AG10803 (cell line): Measurements from ENCODE around the gene IRAG1.

Source experiments
- DNase-seq: peaks from one replicate; pipeline ENCODE4 v3.0.0; 2010; ENCODE audit warnings: low read depth
- H3K4me3 ChIP-seq: 2 replicates; pipeline ENCODE4 v1.5.1; 2011; ENCODE audit warnings: mild to moderate bottlenecking, low read length, control low read depth
- CTCF ChIP-seq: conservative IDR thresholded peaks from 2 replicates; pipeline ENCODE4 v1.5.1; 2011; ENCODE audit warnings: mild to moderate bottlenecking, low read length, control low read depth, inconsistent platforms

IRAG1 gene

GRCh38 chr11:10728154-10728553 is 34.6 kb upstream of the IRAG1 start:
- no peak for DNase-seq
- H3K4me3 ChIP-seq, result no peak overlapping the region
- TF ChIP-seq CTCF, result no peak

- H3K4me3 ChIP-seq, result no peak overlapping the region
- no peak for TF ChIP-seq CTCF
- peak; percentile 81 for DNase-seq
Observed at GRCh38 chr11:10727146-10727851, 33.7 kb upstream of the IRAG1 start.

- TF ChIP-seq CTCF, result no peak
Observed at GRCh38 chr11:10725907-10726253, 32.3 kb upstream of the IRAG1 start.

GRCh38 chr11:10725114-10725906 is 31.8 kb upstream of the IRAG1 start:
- peak; percentile 86 for DNase-seq
- no peak for TF ChIP-seq CTCF
- H3K4me3 ChIP-seq, result no peak overlapping the region

More at GRCh38 chr11:10725907-10726253, 32.3 kb upstream of the IRAG1 start:
- DNase-seq, result no peak
- no peak overlapping the region for H3K4me3 ChIP-seq

GRCh38 chr11:10722307-10722706 is 28.8 kb upstream of the IRAG1 start:
- no peak for DNase-seq
- no peak for TF ChIP-seq CTCF
- no peak overlapping the region for H3K4me3 ChIP-seq

GRCh38 chr11:10720881-10721376 is 27.4 kb upstream of the IRAG1 start:
- H3K4me3 ChIP-seq, result no peak overlapping the region
- TF ChIP-seq CTCF, result no peak
- no peak for DNase-seq

GRCh38 chr11:10719616-10720015 is 26.1 kb upstream of the IRAG1 start:
- no peak overlapping the region for H3K4me3 ChIP-seq
- TF ChIP-seq CTCF, result no peak
- no peak for DNase-seq
